GM23248 (cell line): ENCODE measurements around the gene HMGCL. TPM values are rescaled to one million over a fixed set of nuclear protein-coding genes. Genes with fewer than 3 reads are reported as not detected.
A peak's percentile ranks its signal among the peaks of the same experiment; 100 is the strongest.
"Not testable (repeated sequence)": the region's sequence is repeated elsewhere in the genome, so short reads cannot be mapped to it uniquely, and the experiment has no call there.

Experiments used
- DNase-seq: peaks from one replicate; pipeline ENCODE4 v3.0.0-alpha.2; 2015
- H2AFZ ChIP-seq: fragments of 200-600 bp; sonication (generic); 2 replicates; pipeline ENCODE4 v1.6.1; 2016; ENCODE audit warnings: antibody characterized with exemption
- H3F3A ChIP-seq: fragments of 200-600 bp; sonication (generic); 2 replicates; pipeline ENCODE4 v1.6.1; 2016; ENCODE audit warnings: mild to moderate bottlenecking, antibody characterized with exemption, mixed run types; ENCODE audit not compliant: insufficient read depth
- H3K27ac ChIP-seq: fragments of 200-600 bp; sonication (generic); 2 replicates; pipeline ENCODE4 v1.5.1; 2016; ENCODE audit warnings: mild to moderate bottlenecking
- H3K27me3 ChIP-seq: fragments of 200-600 bp; sonication (generic); replicated peaks from 2 replicates; pipeline ENCODE4 v1.6.1; 2016; ENCODE audit warnings: mild to moderate bottlenecking; ENCODE audit not compliant: insufficient read depth
- H3K36me3 ChIP-seq: fragments of 200-600 bp; sonication (generic); 2 replicates; pipeline ENCODE4 v1.6.1; 2016; ENCODE audit warnings: low read depth, mild to moderate bottlenecking
- H3K4me1 ChIP-seq: fragments of 200-600 bp; sonication (generic); 2 replicates; pipeline ENCODE4 v1.6.1; 2016; ENCODE audit warnings: mild to moderate bottlenecking; ENCODE audit not compliant: insufficient read depth
- H3K4me2 ChIP-seq: fragments of 200-600 bp; sonication (generic); one replicate; pipeline ENCODE4 v1.6.1; 2016; ENCODE audit warnings: mild to moderate bottlenecking; ENCODE audit not compliant: unreplicated experiment
- H3K4me3 ChIP-seq: fragments of 200-600 bp; sonication (generic); 2 replicates; pipeline ENCODE4 v1.5.1; 2016; ENCODE audit warnings: mild to moderate bottlenecking
- H3K79me2 ChIP-seq: fragments of 200-600 bp; sonication (generic); 2 replicates; pipeline ENCODE4 v1.6.1; 2016; ENCODE audit warnings: mild to moderate bottlenecking; ENCODE audit not compliant: insufficient read depth
- H3K9ac ChIP-seq: fragments of 200-600 bp; sonication (generic); 2 replicates; pipeline ENCODE4 v1.6.1; 2016; ENCODE audit warnings: mild to moderate bottlenecking
- H3K9me2 ChIP-seq: fragments of 200-600 bp; sonication (generic); 2 replicates; pipeline ENCODE4 v1.6.1; 2016; ENCODE audit warnings: mixed run types, mild to moderate bottlenecking, moderate library complexity; ENCODE audit not compliant: insufficient read depth
- H3K9me3 ChIP-seq: fragments of 200-600 bp; sonication (generic); one replicate; pipeline ENCODE4 v1.6.1; 2017; ENCODE audit warnings: low read depth
- H4K20me1 ChIP-seq: fragments of 200-600 bp; sonication (generic); 2 replicates; pipeline ENCODE4 v1.6.0; 2016; ENCODE audit not compliant: insufficient read depth
- EZH2 ChIP-seq: fragments of 200-600 bp; sonication (generic); IDR thresholded peaks from 2 replicates; pipeline ENCODE4 v1.6.1; 2018; ENCODE audit warnings: antibody characterized with exemption, mild to moderate bottlenecking; ENCODE audit not compliant: insufficient read depth, poor library complexity, severe bottlenecking
- EZH2phosphoT487 ChIP-seq: fragments of 200-600 bp; sonication (generic); IDR thresholded peaks from 2 replicates; pipeline ENCODE4 v1.6.1; 2018; ENCODE audit warnings: antibody characterized with exemption, moderate library complexity, mild to moderate bottlenecking, low read depth; ENCODE audit not compliant: insufficient read depth
- WGBS, 2 experiments: methylation state at CpG; one replicate each; pipeline ENCODE4 v1.1.6; 2015 to 2017; ENCODE audit warnings: low lambda C conversion rate in 2 of 2, low coverage in 1 of 2; ENCODE audit errors: missing lambda C conversion rate in 2 of 2; 5-methylcytosine and 5-hydroxymethylcytosine counted together
- in situ Hi-C: fragments of 300-500 bp; cut with MboI; formaldehyde crosslinking; loops from 2 replicates; pipeline ENCODE4 v1.15.0; 2020
- polyA plus RNA-seq: library from polyadenylated mRNA; unstranded; fragments of >200 nt; fragmentation: Nextera tagmentation; extraction: Ambion mirVana; gene quantifications from 2 replicates; pipeline ENCODE4 v1.2.1, GENCODE V29; 2016
- total RNA-seq: library from RNA; depleted of rRNA; stranded (reverse); fragments of >200 nt; shearing (Covaris generic); gene quantifications from 2 replicates; pipeline ENCODE4 v1.2.3, GENCODE V29; 2014

HMGCL gene
- total and polyA plus RNA-seq, 2 experiments from 2014 or later, result 49.3 to 50.8 TPM

- DNase-seq, result no peak
- no peaks in the 10 kb centered on the region for H3K9me3 ChIP-seq
- TF ChIP-seq EZH2 (no peak), EZH2phosphoT487 (no peak)
- in situ Hi-C loops, result no loop called here
- no peak overlapping the region for H2AFZ ChIP-seq
- no peaks in the 10 kb centered on the region for H3K9me2 ChIP-seq
- H3K79me2 ChIP-seq, result peaks cover 28% of the 10 kb centered on the region
- no peak overlapping the region for H3K27ac ChIP-seq
- no peaks in the 10 kb centered on the region; the same call in 1 of the 2 replicates for H3F3A ChIP-seq
- 73 to 81% methylated on average over 14 to 15 of the region's 16 CpGs for WGBS, 2 experiments
- H3K36me3 ChIP-seq, result no peaks in the 10 kb centered on the region; the same call in 1 of the 2 replicates
- no peak overlapping the region for H3K4me2 ChIP-seq
- no peaks in the 10 kb centered on the region for H4K20me1 ChIP-seq
- no peaks in the 10 kb centered on the region for H3K27me3 ChIP-seq
- H3K4me1 ChIP-seq, result peaks cover 7% of the 10 kb centered on the region; the same call in 1 of the 2 replicates
- H3K4me3 ChIP-seq, result no peak overlapping the region
- no peak overlapping the region for H3K9ac ChIP-seq
Observed at GRCh38 chr1:23795676-23796465, 29.4 kb downstream of the HMGCL start.

GRCh38 chr1:23794732-23795182, 30.5 kb downstream of the HMGCL start:
- H3K9me3 ChIP-seq, H3K27ac ChIP-seq, H4K20me1 ChIP-seq, H3K9me2 ChIP-seq, H3K9ac ChIP-seq, H3K4me2 ChIP-seq, in situ Hi-C loops, H3F3A ChIP-seq, H3K4me3 ChIP-seq, H3K36me3 ChIP-seq, H2AFZ ChIP-seq, H3K27me3 ChIP-seq, DNase-seq: not testable (repeated sequence)
- WGBS, 2 experiments, result 75 to 83% methylated on average over 9 of the region's 9 CpGs
- peaks cover 15% of the 10 kb centered on the region for H3K4me1 ChIP-seq
- peaks cover 28% of the 10 kb centered on the region for H3K79me2 ChIP-seq

DNA sequence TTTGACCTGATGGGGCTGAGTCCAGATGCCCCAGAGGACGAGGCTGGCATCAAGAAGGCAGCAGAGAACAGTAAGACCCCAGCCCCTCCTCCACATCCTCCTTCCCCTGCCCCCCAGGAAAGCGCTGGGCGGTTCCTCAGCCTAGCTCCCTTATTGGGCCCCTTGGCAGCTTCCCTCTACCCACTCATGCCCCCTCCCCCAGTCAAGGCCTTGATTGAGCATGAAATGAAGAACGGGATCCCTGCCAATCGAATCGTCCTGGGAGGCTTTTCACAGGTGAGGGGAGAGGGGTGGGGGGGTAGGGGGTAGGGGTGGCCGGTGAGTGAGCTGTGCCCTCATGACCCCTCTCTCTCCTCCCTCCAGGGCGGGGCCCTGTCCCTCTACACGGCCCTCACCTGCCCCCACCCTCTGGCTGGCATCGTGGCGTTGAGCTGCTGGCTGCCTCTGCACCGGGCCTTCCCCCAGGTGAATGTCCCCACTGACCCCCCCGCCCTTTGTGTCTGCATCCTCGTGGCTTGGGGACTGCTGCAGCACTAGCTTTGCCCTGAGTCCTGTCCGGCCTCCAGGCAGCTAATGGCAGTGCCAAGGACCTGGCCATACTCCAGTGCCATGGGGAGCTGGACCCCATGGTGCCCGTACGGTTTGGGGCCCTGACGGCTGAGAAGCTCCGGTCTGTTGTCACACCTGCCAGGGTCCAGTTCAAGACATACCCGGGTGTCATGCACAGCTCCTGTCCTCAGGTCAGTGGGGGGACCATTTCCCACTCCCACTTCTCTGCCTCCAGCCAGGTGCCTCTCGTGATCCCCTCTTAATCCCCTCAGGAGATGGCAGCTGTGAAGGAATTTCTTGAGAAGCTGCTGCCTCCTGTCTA, 31.1 kb downstream of the HMGCL start:
- Histone ChIP-seq H3K79me2 (peaks cover 28% of the 10 kb centered on the region), H3K4me1 (peaks cover 10% of the 10 kb centered on the region), H3K4me2 (no peak overlapping the region), H3K9me3 (no peaks in the 10 kb centered on the region), H3K9ac (peak overlapping the region; percentile 42), H3K4me3 (no peak overlapping the region), H3F3A (peaks cover 11% of the 10 kb centered on the region), H3K36me3 (no peaks in the 10 kb centered on the region; the same call in 1 of the 2 replicates), H3K27me3 (no peaks in the 10 kb centered on the region), H2AFZ (no peak overlapping the region), H3K9me2 (no peaks in the 10 kb centered on the region), H4K20me1 (no peaks in the 10 kb centered on the region), H3K27ac (no peak overlapping the region)
- in situ Hi-C loops, result no loop called here
- DNase-seq, result no peak
- TF ChIP-seq EZH2, result no peak
- no peak for TF ChIP-seq EZH2phosphoT487
- 86 to 94% methylated on average over 13 to 21 of the region's 21 CpGs for WGBS, 2 experiments

DNA sequence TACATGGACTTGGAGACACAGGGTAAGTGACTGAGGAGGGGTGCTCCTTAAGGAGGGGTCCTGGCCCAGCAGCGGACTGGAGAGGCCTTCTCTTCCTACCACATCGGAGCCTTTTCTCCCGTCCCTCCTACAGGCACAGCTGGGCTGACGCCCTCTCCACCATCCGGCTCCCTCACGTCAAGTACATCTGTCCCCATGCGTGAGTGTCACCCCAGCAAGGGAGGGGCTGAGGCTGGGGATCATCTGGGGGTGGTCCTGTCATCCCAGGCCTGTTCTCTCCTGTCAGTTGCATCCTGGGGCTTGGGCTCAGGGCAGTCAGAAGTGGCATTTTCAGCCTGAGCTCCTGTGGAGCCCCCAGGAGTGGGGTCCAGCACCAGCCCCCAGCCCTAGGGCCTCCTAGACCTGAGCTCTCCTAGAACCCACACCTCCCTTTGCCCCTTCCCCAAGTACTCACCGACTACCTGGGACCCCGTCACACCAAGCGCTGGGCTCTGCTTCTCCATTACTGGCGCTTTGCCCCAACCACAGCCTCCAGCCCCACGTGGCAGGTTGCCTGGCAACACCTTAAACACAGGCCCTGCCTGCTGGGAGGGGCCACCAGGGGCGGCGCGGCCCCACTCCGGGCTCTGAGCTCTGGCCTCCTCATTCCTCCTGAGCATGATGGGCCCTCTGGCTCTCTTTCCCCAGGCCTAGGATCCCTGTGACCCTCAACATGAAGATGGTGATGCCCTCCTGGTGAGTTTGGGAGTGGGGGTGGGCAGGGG, 32.0 kb downstream of the HMGCL start:
- peaks cover under 1% of the 10 kb centered on the region; the same call in 1 of the 2 replicates for H3K36me3 ChIP-seq
- H3K27ac ChIP-seq, result no peak overlapping the region
- no peaks in the 10 kb centered on the region for H4K20me1 ChIP-seq
- H3K9me2 ChIP-seq, result no peaks in the 10 kb centered on the region
- peaks cover 20% of the 10 kb centered on the region for H3F3A ChIP-seq
- no peak overlapping the region for H3K4me2 ChIP-seq
- H2AFZ ChIP-seq, result no peak overlapping the region
- no peaks in the 10 kb centered on the region for H3K27me3 ChIP-seq
- no peaks in the 10 kb centered on the region for H3K9me3 ChIP-seq
- peak; percentile 78 for DNase-seq
- H3K4me1 ChIP-seq, result peaks cover 10% of the 10 kb centered on the region
- WGBS, 2 experiments, result 62 to 63% methylated on average over 16 of the region's 16 CpGs
- peak overlapping the region; percentile 42 for H3K9ac ChIP-seq
- H3K79me2 ChIP-seq, result peaks cover 34% of the 10 kb centered on the region
- in situ Hi-C loops, result no loop called here
- TF ChIP-seq EZH2phosphoT487 (no peak), EZH2 (no peak)
- H3K4me3 ChIP-seq, result no peak overlapping the region
